HepG2 (cell line): ENCODE data around the gene ATP6V0E2. TPM values are rescaled to one million over a fixed set of nuclear protein-coding genes. Genes with fewer than 3 reads are reported as not detected.

ENCODE experiments used
- CBX5 ChIP-seq: sonication (generic); formaldehyde crosslinking; IDR thresholded peaks from 2 replicates; pipeline ENCODE4 v1.4.0; 2020; ENCODE audit warnings: missing genetic modification reagents, borderline replicate concordance
- EZH2 ChIP-seq: conservative IDR thresholded peaks from 2 replicates; pipeline ENCODE4 v1.6.1; 2012; ENCODE audit warnings: mild to moderate bottlenecking, low read depth, low read length, moderate library complexity
- GTF2F1 ChIP-seq: fragments of 150-350 bp; IDR thresholded peaks from 2 replicates; pipeline ENCODE4 v1.6.1; 2014; ENCODE audit warnings: low read length
- GZF1 ChIP-seq: sonication (generic); formaldehyde crosslinking; IDR thresholded peaks from 2 replicates; pipeline ENCODE4 v1.5.1; 2020; ENCODE audit warnings: mild to moderate bottlenecking, missing genetic modification reagents
- JUNB ChIP-seq: sonication (generic); formaldehyde crosslinking; IDR thresholded peaks from 2 replicates; pipeline ENCODE4 v1.8.0; 2022; ENCODE audit warnings: missing genetic modification reagents, mild to moderate bottlenecking, borderline replicate concordance
- SRF ChIP-seq: IDR thresholded peaks from 2 replicates; pipeline ENCODE4 v1.6.1; 2011; ENCODE audit warnings: mild to moderate bottlenecking, low read depth, low read length, moderate library complexity
- ZFX ChIP-seq: sonication (generic); formaldehyde crosslinking; IDR thresholded peaks from 2 replicates; pipeline ENCODE4 v1.4.0; 2020; ENCODE audit warnings: mild to moderate bottlenecking, low read depth, missing genetic modification reagents, moderate library complexity
- ZNF333 ChIP-seq: sonication (generic); formaldehyde crosslinking; IDR thresholded peaks from 2 replicates; pipeline ENCODE4 v1.4.0; 2020; ENCODE audit warnings: mild to moderate bottlenecking, missing genetic modification reagents, borderline replicate concordance
- ZNF354B ChIP-seq: sonication (generic); formaldehyde crosslinking; IDR thresholded peaks from 2 replicates; pipeline ENCODE4 v1.8.0; 2022; ENCODE audit warnings: mild to moderate bottlenecking, missing genetic modification reagents
- ZNF382 ChIP-seq: sonication (generic); formaldehyde crosslinking; IDR thresholded peaks from 2 replicates; pipeline ENCODE4 v1.5.0; 2020; ENCODE audit warnings: missing genetic modification reagents, mild to moderate bottlenecking, borderline replicate concordance
- ZNF607 ChIP-seq: sonication (generic); formaldehyde crosslinking; IDR thresholded peaks from 2 replicates; pipeline ENCODE4 v1.5.1; 2020; ENCODE audit warnings: missing genetic modification reagents, mild to moderate bottlenecking, borderline replicate concordance
- ZNF781 ChIP-seq: sonication (generic); formaldehyde crosslinking; IDR thresholded peaks from 2 replicates; pipeline ENCODE4 v1.5.1; 2020; ENCODE audit warnings: borderline replicate concordance, mild to moderate bottlenecking, missing genetic modification reagents; ENCODE audit errors: not compliant biosample characterization
- polyA plus RNA-seq, 8 experiments: library from polyadenylated mRNA; depleted of rRNA in 3 of 8; stranded (reverse) in 7 of 8; unstranded in 1 of 8; fragments of >200 nt; fragmentation: Illumina TruSeq in 4 of 8; extraction: Trizol in 4 of 8; gene quantifications; 2 replicates each; pipeline versions ENCODE4 v1.2.1 to v1.2.3, GENCODE V29; 2011 to 2016; ENCODE audit warnings: low read depth in 4 of 8, missing spikeins in 1 of 8, mixed read lengths in 1 of 8; ENCODE audit not compliant: insufficient read depth in 1 of 8
- total RNA-seq, 5 experiments: library from RNA; depleted of rRNA; stranded (reverse); fragments of >200 nt; fragmentation: Illumina TruSeq; extraction: Trizol; gene quantifications; 2 replicates each; pipeline ENCODE4 v1.2.3, GENCODE V29; 2016; ENCODE audit warnings: low read depth in 1 of 5
- TF ChIP-seq, protein P1 (sequence below): sonication (generic); formaldehyde crosslinking; IDR thresholded peaks from one replicate; pipeline ENCODE4 v1.5.1; 2020; ENCODE audit warnings: mild to moderate bottlenecking, missing genetic modification reagents; ENCODE audit errors: not compliant biosample characterization
- TF ChIP-seq, protein P2 (sequence below): sonication (generic); formaldehyde crosslinking; IDR thresholded peaks from 2 replicates; pipeline ENCODE4 v1.8.1; 2023; ENCODE audit warnings: missing genetic modification reagents, mild to moderate bottlenecking, borderline replicate concordance
- TF ChIP-seq, protein P3 (sequence below): sonication (generic); formaldehyde crosslinking; IDR thresholded peaks from 2 replicates; pipeline ENCODE4 v1.8.1; 2022; ENCODE audit warnings: low read depth, mild to moderate bottlenecking, missing genetic modification reagents

Gene ATP6V0E2
- total and polyA plus RNA-seq, 2 of the 13 experiments (the other 11 are each of a cell fraction or from before 2014, with no cell fraction given): 36.8 to 203 TPM

DNA sequence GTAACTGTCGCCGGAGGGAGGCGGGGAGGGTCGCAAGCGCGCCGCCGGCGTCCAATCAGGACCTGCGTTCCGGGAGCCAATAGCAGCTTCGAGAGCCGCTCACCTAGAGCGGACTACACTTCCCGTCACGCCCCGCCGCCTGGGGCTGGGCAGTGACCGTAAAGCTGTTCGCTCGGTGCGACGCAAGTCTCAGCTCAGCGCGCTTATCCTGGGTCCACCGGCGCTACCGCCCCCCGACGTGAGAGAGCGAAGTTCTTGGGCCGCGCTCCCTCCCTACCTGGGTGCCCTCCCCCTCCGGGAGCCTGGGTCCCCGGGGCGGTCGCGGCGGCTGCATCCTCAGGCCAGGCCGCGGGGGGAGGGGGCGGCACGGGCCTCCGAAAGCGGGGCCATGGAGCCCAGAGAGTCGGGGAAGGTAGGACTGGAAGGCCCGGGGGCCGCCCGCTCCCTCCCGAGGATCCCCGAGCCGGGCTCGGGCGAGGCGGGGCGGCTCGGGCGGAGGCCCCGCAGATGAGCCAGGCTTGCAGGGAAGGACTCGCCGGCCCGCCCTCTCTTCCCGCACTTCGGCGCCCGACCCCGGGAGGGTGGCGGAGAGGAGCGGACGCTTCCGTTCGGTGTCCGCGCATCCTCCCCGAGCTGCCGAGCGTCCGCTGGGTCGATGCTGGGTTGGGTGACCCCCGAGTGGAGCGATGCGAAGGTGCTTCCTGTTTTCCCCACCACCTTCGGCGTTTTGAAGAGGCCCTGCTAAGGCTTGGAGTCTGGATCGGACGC lies 35.4 kb upstream of the ATP6V0E2 start, which contains the start of gene ZNF862 (continued):
- TF ChIP-seq, protein P1, sequence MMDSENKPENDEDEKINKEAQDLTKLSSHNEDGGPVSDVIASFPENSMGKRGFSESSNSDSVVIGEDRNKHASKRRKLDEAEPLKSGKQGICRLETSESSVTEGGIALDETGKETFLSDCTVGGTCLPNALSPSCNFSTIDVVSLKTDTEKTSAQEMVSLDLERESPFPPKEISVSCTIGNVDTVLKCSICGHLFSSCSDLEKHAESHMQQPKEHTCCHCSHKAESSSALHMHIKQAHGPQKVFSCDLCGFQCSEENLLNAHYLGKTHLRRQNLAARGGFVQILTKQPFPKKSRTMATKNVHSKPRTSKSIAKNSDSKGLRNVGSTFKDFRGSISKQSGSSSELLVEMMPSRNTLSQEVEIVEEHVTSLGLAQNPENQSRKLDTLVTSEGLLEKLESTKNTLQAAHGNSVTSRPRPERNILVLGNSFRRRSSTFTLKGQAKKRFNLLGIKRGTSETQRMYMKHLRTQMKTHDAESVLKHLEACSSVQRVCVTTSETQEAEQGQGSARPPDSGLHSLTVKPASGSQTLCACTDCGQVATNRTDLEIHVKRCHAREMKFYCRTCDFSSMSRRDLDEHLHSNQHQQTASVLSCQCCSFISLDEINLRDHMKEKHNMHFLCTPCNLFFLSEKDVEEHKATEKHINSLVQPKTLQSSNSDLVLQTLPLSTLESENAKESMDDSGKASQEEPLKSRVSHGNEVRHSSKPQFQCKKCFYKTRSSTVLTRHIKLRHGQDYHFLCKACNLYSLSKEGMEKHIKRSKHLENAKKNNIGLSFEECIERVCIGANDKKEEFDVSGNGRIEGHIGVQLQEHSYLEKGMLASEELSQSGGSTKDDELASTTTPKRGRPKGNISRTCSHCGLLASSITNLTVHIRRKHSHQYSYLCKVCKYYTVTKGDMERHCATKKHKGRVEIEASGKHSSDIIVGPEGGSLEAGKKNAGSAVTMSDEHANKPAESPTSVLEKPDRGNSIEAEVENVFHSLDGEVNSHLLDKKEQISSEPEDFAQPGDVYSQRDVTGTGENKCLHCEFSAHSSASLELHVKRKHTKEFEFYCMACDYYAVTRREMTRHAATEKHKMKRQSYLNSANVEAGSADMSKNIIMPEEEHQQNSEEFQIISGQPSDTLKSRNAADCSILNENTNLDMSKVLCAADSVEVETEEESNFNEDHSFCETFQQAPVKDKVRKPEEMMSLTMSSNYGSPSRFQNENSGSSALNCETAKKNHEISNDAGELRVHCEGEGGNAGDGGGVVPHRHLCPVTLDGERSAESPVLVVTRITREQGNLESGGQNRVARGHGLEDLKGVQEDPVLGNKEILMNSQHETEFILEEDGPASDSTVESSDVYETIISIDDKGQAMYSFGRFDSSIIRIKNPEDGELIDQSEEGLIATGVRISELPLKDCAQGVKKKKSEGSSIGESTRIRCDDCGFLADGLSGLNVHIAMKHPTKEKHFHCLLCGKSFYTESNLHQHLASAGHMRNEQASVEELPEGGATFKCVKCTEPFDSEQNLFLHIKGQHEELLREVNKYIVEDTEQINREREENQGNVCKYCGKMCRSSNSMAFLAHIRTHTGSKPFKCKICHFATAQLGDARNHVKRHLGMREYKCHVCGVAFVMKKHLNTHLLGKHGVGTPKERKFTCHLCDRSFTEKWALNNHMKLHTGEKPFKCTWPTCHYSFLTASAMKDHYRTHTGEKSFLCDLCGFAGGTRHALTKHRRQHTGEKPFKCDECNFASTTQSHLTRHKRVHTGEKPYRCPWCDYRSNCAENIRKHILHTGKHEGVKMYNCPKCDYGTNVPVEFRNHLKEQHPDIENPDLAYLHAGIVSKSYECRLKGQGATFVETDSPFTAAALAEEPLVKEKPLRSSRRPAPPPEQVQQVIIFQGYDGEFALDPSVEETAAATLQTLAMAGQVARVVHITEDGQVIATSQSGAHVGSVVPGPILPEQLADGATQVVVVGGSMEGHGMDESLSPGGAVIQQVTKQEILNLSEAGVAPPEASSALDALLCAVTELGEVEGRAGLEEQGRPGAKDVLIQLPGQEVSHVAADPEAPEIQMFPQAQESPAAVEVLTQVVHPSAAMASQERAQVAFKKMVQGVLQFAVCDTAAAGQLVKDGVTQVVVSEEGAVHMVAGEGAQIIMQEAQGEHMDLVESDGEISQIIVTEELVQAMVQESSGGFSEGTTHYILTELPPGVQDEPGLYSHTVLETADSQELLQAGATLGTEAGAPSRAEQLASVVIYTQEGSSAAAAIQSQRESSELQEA (CRISPR knock-in tag): peak; percentile 90
- no peak for TF ChIP-seq ZNF781 (CRISPR knock-in tag)
- TF ChIP-seq ZNF354B (CRISPR knock-in tag): no peak
- no peak for TF ChIP-seq ZNF333 (CRISPR knock-in tag)
- no peak for TF ChIP-seq GTF2F1
- TF ChIP-seq JUNB (CRISPR knock-in tag): no peak
- TF ChIP-seq CBX5 (CRISPR knock-in tag): peak; percentile 60; the same call in 1 of the 2 replicates
- TF ChIP-seq GZF1 (CRISPR knock-in tag): no peak; the same call in 1 of the 2 replicates
- no peak for TF ChIP-seq EZH2
- TF ChIP-seq ZFX (CRISPR knock-in tag): peak; percentile 98
- TF ChIP-seq, protein P2, sequence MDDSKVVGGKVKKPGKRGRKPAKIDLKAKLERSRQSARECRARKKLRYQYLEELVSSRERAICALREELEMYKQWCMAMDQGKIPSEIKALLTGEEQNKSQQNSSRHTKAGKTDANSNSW (CRISPR knock-in tag): no peak; the same call in 1 of the 2 replicates
- TF ChIP-seq ZNF382 (CRISPR knock-in tag): no peak
- TF ChIP-seq ZNF607 (CRISPR knock-in tag): peak; percentile 26; the same call in 1 of the 2 replicates
- TF ChIP-seq SRF: no peak
- TF ChIP-seq, protein P3, sequence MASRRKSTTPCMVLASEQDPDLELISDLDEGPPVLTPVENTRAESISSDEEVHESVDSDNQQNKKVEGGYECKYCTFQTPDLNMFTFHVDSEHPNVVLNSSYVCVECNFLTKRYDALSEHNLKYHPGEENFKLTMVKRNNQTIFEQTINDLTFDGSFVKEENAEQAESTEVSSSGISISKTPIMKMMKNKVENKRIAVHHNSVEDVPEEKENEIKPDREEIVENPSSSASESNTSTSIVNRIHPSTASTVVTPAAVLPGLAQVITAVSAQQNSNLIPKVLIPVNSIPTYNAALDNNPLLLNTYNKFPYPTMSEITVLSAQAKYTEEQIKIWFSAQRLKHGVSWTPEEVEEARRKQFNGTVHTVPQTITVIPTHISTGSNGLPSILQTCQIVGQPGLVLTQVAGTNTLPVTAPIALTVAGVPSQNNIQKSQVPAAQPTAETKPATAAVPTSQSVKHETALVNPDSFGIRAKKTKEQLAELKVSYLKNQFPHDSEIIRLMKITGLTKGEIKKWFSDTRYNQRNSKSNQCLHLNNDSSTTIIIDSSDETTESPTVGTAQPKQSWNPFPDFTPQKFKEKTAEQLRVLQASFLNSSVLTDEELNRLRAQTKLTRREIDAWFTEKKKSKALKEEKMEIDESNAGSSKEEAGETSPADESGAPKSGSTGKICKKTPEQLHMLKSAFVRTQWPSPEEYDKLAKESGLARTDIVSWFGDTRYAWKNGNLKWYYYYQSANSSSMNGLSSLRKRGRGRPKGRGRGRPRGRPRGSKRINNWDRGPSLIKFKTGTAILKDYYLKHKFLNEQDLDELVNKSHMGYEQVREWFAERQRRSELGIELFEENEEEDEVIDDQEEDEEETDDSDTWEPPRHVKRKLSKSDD (CRISPR knock-in tag): peak; percentile 50; the same call in 1 of the 2 replicates
